ENCODE data around the gene GPR179. TPM values are rescaled to one million over a fixed set of nuclear protein-coding genes. Genes with fewer than 3 reads are reported as not detected.

Gene GPR179
- total and polyA plus RNA-seq, 2 donors (not counting 3 experiments of a cell fraction or from before 2014, with no cell fraction given): not detected

GRCh38 chr17:38364741-38365140 is 21.0 kb upstream of the GPR179 start:
- Histone ChIP-seq H3K79me2 (ENCODE audit: control insufficient read depth, insufficient read depth, low read length) (no peaks in the 10 kb centered on the region), H3K27me3 (ENCODE audit: control insufficient read depth in 2 of 2, insufficient read depth in 2 of 2, low read length in 2 of 2) (no peaks in the 10 kb centered on the region), H3K27ac (ENCODE audit: insufficient read depth, low read depth, low read length) (no peak overlapping the region), H3K4me2 (ENCODE audit: insufficient read depth, low read length) (no peak overlapping the region), H3K36me3 (ENCODE audit: control insufficient read depth in 2 of 2, extremely low read depth in 1 of 2, insufficient read depth in 2 of 2, low read length in 2 of 2) (peaks cover 0 to 10% of the 10 kb centered on the region in 2 experiments), H3K9ac (replicated peaks; ENCODE audit: extremely low read depth, insufficient read depth, low read length) (no peak overlapping the region), H4K20me1 (replicated peaks; ENCODE audit: control insufficient read depth, extremely low read depth, insufficient read depth, low read length) (no peaks in the 10 kb centered on the region), H3K9me1 (replicated peaks; ENCODE audit: control insufficient read depth, extremely low read depth, insufficient read depth, low read length) (no peaks in the 10 kb centered on the region), H2AFZ (ENCODE audit: low read depth, low read length) (no peak overlapping the region), H3K4me3 (replicated peaks in 1 of 3; ENCODE audit: insufficient read depth in 1 of 3, low read depth in 1 of 3, low read length in 3 of 3) (no peak overlapping the region), H3K4me1 (ENCODE audit: control insufficient read depth, extremely low read depth, insufficient read depth, low read length) (no peaks in the 10 kb centered on the region), H3K9me3 (replicated peaks; ENCODE audit: control insufficient read depth, insufficient read depth, low read length) (no peaks in the 10 kb centered on the region)
- dilution Hi-C loops (cut with MboI; ENCODE audit: extremely low pct_ligation_motif_present, low sequenced_read_pairs) (no loop called here), intact Hi-C loops (cut with micrococcal nuclease) (no loop called here)
- no TSS peak for BruUV-seq (replicated peaks)
- TF ChIP-seq JUN (IDR thresholded peaks at IDR 0.05; ENCODE audit: borderline replicate concordance, insufficient read depth, insufficient read length, low read depth): no peak
- TF ChIP-seq GATA2 (IDR thresholded peaks at IDR 0.05; ENCODE audit: insufficient read depth, insufficient read length, low read depth, low read length): no peak
- TF ChIP-seq FOS (IDR thresholded peaks at IDR 0.05; ENCODE audit: borderline replicate concordance, insufficient read depth, low read length): no peak
- no peak for TF ChIP-seq CTCF (IDR thresholded peaks at IDR 0.05; ENCODE audit: extremely low read depth in 1 of 2, insufficient read depth in 1 of 2, low read depth in 1 of 2, low read length in 2 of 2)
- TF ChIP-seq MYC (IDR thresholded peaks at IDR 0.05; ENCODE audit: low read depth, low read length): no peak
- TF ChIP-seq POLR2AphosphoS5 (IDR thresholded peaks at IDR 0.05; ENCODE audit: insufficient read depth, low read depth, low read length): no peak
- no peak for TF ChIP-seq EZH2 (IDR thresholded peaks at IDR 0.05; ENCODE audit: borderline replicate concordance, low read depth, low read length, severe bottlenecking)
- no peak for TF ChIP-seq MAX (IDR thresholded peaks at IDR 0.05; ENCODE audit: insufficient read depth, insufficient read length)
- no peak for TF ChIP-seq POLR2A (IDR thresholded peaks at IDR 0.05; ENCODE audit: low read depth, low read length)
- ChIA-PET CTCF (interaction anchor here (1.6 to 1.8 kb wide), 3 partner anchors 11 to 50 kb away, joined by 5 to 10 read pairs (median 6); no protein-coding TSS in a partner anchor), POLR2A (no interaction called here)
- FAIRE-seq (no peak), DNase-seq (ENCODE audit: low read depth, low spot score) (no peak)

Data from endothelial cell of umbilical vein (primary cell).